Mesenteric fat pad (tissue), 1 donor: ENCODE measurements around the gene TBX15. TPM values are rescaled to one million over a fixed set of nuclear protein-coding genes. Genes with fewer than 3 reads are reported as not detected.
"Not testable (repeated sequence)": the region's sequence is repeated elsewhere in the genome, so short reads cannot be mapped to it uniquely, and the experiment has no call there.

Experiments used
- DNase-seq: peaks from one replicate; pipeline ENCODE4 v3.0.0-alpha.2; 2020; ENCODE audit warnings: low spot score
- total RNA-seq: library from RNA; stranded (reverse); fragmentation: NEBNext Ultra II Directional; extraction: Animal tissue kit (Norgen Biotek cat#: 25700); gene quantifications from one replicate; pipeline ENCODE4 v1.2.1, GENCODE V29; 2021
- donor health status: DM: yes; HTN: yes; CAD: no.

Gene TBX15
- total RNA-seq, 1 donor from 2014 or later, result 10.4 TPM

DNA sequence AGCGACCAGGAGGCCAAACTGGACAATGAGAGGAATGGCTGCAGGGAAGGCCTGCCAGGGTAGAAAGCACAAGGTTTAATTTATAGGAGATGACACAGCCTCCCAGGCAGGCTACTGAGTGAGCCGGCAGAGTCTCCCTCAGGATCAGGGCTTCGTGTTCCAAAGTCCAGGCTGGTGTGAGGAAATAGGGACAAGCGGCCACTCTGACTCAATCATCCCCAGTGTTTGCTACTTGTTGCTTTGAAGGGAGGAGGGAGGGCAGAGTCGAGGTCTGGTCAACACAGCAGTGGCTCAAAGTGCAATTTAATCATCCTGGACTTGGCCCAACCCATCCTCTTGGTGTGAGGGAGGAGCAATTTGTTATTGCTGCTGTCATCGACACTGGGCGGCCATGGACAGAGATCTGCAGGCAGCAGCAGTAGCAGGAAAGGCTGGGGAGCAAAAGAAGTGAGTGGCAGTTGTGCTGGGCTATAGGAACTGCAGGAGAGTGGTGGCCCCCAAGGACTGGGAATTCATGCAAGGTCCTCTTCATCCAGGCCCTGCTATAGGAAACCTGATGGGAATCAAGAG is 27.5 kb downstream of the TBX15 start:
- no peak for DNase-seq

DNA sequence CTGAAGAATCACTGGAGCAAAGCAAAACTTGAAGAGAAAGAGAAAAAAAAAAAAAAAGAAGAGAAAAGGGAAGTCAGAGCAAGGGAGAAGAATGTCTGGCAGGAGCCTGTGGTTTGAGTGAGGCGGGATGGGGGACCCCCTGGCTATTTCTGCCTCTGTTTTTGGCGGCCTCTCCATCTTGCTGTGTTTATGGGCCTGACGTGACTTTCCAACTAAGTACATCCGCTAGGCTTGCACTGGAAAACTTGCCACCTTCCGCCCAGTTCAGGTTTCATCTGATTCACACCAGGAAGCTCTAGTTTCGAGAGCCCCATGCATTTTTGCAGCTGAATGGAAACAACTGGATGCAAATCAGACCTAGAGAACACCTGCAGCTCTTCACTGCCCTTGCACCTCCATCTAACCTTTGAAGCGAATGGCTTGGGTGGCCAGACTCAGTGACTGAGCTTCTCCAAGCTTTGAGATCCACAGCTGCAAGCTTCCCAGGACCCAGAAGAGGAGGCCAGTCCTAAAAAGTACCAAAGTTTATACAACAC is 28.0 kb downstream of the TBX15 start:
- no peak for DNase-seq

DNA sequence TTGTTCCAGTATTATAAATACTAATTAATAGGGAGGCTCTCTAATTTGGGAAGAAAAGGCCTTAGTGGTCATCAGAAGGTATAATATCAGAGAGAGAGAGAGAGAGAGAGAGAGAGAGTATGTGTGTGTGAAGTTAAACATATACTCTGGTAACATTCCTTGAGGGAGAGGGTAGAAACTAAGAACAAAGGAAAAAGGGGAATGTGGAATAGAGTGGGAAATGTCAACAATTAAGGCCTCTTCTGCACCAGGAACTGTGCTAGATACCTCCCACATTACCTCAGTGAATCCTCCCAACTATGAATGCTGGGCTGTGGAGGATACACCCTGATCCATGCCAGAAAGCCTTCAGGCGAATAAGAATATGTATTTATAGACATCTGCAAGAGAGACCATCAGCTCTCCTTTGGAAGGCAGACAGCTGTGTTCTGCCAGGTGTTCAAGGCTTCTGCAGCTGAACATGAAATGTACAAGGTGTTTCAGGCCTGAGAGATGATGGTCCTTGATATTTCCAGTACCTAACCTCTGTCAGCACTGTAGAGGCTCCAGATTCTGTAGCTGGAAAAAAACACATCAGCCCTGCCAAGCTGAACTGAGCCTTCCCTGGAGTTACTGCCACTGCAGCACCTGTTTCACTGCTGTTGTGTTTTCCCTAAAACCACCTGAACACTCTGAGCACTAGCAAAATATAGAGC is 29.1 kb downstream of the TBX15 start:
- DNase-seq, result no peak

DNA sequence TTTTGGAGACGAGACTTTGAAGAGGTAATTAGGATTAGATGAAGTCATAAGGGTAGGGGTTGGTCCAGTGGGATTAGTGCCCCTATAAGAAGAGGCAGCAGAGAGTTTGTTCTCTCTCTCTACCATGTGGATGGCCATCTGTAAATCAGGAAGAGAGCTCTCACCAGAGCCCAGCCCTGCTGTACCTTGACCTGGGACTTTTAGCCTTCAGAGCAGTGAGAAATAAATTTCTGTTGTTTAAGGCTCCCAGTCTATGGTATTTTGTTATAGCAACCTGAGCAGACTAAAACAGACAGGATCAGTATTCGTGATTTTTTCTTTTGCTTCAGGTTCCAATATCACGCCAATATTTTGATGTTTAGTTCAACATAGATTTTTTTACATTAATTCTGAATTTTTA is 30.0 kb downstream of the TBX15 start:
- no peak for DNase-seq

DNA sequence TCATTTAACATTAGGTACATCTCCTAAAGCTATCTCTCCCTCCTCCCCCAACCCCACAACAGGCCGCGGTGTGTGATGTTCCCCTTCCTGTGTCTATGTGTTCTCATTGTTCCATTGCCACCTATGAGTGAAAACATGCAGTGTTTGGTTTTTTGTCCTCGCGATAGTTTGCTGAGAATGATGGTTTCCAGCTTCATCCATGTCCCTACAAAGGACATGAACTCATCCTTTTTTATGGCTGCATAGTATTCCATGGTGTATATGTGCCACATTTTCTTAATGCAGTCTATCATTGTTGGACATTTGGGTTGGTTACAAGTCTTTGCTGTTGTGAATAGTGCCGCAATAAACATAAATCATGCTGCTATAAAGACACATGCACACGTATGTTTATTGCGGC is 30.6 kb downstream of the TBX15 start:
- not testable (repeated sequence) for DNase-seq

DNA sequence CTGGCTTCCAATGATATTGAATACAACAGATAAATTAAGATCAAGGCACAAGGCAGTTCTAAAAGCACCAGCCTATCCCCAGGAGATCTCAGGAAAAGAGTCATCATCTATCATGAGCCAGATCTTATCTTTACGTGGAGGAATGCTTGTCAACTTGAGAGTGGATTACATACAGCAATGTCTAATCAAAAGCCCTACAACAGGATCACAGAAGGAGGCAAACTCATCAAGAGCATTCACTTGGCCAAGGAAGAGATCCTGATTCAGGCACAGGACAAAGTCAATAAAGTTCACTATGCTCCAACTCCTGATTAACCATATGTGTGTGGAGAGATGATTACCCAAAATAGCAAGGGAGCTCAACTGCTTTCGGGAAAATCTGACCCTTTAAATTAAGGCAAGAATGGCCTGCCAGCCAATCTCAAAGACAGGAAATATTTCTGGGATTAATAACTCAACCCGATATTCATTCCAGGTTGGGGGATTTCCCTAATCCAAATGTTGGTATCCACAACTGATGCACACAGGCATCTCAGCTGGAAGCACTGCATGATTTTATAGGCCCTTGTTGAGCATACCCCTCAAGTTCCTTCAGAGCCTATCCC is 33.7 kb downstream of the TBX15 start:
- DNase-seq, result no peak

DNA sequence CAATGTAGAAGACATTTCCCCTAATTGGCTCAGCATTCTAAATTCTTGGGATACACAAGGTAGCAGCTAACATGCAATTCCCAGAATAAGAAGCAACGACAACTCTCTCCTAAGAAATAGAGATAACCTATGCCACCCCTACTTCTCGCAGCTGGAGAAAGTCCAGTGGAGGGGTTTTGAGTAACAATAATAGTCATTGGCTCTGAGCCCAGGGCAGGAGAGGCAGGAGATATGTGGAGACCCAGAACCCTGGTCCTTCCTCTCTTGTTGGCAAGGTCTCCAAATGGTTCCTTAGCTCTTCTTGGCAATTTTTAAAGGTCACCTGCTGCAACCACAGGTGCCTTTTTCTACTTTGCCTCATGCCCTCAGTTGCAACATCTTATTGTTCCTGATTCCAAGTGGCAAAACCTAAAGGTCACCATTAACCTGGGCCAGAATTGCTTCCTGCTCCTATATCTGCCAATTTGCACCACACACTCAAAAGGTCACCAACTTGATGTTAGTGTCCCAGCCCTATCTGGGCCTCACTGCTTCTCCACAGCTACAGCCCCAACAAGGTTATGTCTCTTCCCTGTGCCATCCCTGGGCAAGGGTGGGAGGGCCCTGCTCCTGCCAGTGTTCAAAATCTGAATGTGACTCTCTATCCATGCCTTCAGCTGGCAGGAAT is 36.7 kb downstream of the TBX15 start:
- DNase-seq, result no peak

DNA sequence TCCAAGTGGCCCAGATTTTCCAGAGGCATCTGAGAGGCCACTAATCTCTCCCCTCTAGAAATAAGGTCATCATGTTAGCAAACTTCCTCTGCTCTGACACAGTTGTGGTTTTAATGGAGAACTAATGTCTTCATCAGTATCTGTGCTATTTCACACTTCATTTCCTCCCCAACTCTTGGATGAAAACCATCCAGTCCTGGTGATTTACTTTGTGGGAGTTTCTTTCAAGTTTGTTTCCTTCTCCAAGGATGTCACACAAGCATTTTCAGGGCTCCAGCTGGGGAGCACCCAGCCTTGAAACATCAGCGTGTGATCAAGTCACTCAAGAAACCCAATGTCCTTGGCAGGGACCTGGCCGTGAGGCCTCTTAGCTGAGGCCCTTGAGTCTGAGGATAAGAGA is 38.8 kb downstream of the TBX15 start:
- no peak for DNase-seq

DNA sequence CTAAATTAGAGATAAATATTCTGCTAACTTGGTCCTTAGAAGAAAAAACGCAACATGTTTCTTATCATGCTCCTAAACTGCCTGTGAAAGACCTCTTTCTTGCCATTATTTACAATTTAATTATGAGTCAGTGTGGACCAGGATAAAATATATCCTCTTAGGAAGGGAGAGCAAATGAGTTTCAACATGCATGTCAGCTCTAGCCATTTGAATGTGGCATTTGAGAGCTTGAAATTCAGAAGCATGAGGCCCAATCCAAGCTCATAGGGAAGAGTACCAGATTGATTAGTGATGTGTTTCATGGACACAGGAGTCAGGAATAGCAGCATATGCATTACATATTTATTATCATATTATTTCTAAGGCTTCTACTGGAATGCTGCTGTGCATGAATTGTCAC is 39.3 kb downstream of the TBX15 start:
- DNase-seq, result no peak

DNA sequence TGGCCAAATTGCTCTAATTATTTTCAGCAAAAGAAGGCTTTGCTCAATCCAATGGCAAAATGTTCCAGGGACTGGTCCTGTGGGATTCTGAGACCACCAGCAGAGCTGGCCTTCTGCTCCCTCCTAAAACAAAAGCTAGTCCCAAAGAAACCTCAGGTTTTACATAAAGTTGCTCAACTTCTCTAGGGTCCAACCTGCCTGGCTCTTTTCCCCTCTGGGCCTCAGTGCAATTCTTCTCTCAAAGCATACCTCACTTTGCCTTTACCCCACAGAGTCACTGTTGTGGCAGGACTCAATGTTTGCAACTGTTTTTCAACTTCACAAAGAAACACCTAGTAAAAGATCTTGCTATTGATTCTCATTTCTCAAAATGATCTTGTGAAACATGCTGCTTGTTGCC is 39.8 kb downstream of the TBX15 start:
- DNase-seq, result no peak

DNA sequence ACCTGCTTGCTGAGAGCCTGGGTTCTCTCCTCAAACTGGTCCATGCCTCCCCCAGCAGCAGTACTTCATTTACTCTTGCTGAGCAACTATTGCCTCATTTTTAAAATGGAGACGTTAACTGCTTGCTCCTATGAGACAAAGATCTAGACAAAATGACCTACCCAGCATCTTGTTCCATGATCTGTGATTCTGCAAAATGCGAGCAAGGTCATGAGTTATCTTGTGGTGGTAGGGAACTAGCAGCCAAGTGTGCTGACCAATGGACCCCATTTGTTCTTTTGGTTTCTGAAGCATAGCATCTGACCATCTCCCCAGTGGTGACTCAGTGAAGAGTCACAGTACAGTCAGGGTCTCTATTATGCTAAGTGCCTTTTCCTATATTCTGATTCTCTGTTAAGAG is 40.4 kb downstream of the TBX15 start:
- no peak for DNase-seq

DNA sequence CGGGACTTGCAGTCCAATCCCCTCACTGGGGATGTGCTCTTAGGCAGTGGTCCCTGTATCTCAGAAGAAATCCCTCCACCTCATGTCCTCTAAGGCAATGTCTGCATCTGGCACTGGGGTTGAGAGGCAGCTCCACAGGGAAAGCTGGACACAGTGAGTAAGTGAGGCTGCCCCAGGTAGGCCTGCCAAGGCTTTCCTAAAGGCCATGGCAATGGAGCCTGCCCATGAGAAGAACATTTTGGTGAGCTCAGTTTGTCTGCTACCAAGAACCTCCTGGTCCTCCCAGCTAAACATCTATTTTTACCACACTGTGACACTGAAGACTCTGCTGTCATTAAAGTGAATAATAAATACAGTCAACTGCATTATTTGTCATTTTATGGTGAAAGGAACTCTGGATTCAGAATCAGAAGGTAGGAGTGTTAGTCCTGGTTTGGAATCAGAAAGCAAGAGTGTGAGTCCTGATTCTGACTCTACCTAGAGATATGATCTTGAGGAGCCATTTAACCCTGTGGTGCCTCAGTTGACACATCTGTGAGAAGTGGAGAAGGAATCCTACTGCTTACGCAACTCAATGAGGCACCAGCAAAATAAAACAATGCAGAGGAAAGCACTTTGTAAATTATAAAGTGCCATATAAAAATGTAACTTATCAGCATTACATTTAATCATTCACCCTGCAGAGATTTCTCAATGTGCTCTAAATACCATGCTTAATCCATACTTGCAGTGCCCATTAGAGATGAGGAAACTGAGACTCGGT is 41.0 kb downstream of the TBX15 start:
- DNase-seq, result no peak

DNA sequence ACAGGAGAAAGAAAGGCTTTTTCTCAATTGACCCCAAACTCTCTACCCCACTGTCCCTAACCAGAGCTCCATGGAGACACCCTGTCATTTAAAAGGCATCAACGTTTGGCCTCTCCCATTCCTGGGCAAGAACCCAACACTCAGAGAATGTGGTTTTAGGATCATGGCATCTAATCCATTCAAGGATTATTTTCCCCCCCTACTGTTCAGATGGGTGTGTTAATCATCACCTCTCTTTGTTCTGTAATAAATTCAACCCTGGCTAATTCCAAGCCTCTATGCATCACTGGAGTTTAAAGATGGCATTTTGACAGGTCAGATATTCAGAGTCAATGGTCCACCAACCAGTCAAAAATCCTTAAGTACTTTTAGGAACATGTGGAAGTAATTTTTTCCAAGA is 42.7 kb downstream of the TBX15 start:
- DNase-seq, result no peak

DNA sequence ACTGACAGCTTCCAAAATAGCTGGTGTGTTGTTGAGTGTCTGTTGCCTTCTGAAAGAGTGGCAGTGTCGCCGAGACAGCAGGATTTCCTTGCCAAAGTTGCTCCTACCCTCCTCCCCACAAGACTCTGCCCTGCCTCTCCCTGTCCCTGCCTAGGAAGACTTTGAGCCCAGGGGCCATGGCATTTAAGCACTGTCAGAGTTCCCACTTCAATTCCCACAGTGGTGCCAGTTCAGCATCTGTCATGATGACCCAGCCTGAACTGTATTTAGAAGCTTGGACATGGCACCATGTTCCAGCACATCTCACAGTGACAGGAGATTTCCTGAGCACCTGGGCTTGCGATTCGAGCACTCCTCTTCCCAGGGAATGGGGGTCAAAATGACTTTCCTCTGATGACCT is 43.6 kb downstream of the TBX15 start:
- DNase-seq, result no peak

DNA sequence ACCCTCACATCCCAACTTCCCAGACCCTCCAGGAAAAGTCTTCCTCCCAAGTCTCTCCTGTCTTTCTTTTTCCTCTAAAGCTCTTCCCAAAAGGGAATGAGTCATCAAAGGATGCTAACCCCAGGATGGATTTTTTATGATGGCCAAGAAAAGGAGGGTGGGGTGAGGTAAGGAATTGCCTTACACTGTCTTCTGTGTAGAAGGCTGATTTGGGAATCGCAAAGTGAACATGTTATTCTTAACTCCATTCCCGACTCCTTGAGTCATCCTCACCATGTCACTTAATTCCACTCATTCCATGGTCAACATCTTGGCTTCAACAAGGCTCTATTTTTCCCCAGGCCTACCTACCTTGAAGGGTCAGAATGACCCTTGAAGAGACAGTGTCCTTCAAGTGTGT is 44.0 kb downstream of the TBX15 start:
- no peak for DNase-seq

DNA sequence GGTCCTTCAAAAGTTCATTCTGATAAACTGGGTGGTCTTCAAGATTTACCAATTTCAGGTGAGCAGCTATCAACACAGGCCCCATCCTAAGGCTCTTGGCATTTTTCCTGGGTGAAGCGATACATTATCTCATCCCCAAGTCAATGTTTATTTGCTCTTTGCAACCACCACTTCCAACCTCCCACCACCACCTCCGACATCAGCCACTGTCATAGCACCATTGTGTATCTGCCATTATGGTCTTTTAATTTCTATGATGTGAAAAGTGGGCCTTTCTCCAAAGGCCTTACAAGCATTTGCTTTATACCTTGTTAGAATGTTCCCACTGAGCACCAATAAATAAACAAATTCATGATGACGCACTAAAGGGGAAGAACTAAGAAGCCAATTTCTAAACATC is 47.2 kb downstream of the TBX15 start:
- no peak for DNase-seq

DNA sequence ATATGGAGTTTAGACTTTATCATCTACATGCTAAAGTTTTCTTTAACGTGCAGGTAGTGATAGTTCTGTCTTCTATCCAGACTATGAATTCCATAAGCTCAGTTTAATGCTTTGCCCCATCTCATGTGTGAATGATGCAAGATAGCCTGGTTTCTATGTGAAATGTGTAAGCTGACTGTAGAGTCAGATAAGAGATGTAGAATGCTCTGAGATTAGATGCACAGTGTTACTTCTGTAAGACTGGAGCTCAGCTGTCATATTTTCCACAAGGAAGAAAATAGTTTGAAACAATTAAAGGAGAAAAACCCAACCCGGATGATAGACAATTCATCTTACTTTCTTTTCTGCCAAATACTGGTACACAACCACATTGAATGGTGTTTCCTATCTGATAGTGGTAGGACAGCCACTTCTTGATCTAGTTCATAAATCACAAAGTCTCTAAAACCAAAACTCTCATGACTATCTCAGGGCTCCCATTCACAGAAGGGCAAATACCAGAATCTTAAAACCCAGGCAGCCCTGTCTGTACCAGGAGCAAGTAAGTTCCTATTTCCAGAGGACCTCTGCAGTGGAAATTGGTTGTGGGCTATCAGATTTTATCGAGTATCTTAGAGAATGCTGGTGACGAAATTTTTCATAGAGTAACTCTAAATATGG is 50.6 kb downstream of the TBX15 start:
- DNase-seq, result no peak

DNA sequence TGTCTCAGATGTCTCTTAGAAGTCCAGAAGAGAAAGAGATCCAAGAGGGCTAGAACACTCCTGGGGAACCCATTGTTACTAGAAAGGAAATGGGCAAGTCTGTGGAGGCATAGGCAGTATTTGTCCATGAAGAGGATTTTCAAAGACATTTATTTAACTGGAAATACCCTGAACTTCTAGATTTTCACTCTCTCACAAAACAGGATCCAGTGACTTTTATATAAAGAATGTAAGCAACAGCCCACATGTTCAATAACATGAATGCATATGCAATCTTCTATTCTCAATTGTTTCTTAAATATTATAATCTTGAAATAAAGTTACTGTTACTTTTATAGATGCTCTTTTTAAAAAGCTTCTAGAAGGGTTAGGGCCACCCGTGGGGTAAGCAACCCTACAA is 53.4 kb downstream of the TBX15 start:
- DNase-seq, result no peak

DNA sequence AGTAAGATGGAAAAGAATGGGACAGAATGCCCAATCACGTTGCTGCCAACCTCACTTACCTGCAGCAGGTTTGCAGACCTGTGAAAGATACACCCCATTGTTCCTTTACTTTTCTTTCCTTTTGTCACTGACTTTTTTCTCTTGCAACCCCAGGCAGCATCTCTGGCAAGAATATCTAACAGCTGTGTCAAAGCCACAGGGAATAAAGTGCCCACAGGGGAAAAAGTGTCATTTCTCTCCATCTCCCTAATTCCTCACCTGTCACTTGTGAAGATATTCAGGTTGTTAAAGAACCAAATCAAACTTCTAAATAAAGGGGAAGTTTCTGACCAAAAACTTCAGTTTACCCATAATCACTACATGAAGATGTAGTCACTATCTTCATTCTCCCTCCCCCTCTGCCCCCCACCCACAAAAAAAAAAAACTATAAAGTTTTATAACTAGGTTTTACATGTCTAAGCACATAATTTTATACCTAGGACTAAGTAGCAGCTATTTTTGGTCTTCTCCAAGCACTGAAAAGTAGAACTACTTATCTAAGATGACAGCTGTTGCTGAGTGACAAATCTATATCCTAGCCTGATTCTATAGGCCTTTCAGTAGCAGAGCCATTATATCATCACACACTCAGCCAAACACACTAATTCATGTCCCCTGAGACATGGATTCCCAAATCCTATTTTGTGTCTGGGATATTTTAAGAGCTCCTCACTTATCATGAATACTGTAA is 54.9 kb downstream of the TBX15 start:
- DNase-seq, result no peak

DNA sequence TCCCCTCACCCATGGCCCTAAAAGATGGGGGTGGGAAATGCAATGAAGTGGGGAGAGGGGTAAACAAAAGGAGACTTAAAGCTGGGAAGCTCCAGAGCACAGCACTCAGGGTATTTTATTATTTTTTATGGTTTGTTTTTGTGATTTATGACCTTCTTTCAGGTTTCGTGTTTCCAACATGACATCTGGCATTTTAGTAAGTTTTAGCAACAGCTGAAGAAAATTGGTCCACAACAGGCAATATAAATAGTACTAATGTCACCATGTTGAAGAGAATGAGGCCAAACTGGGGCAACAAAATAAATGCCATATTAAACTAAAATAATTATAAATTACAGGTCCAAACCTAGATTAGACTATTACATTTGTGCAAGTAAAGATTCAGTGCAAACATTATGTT is 56.3 kb downstream of the TBX15 start:
- DNase-seq, result no peak
